ENCODE measurements around the gene RNF151. TPM values are rescaled to one million over a fixed set of nuclear protein-coding genes. Genes with fewer than 3 reads are reported as not detected.

Gene RNF151
- total and polyA plus RNA-seq, 2 of the 13 experiments (the other 11 are each of a cell fraction or from before 2014, with no cell fraction given): not detected

- TF ChIP-seq SKIL (CRISPR knock-in tag; IDR thresholded peaks at IDR 0.05; ENCODE audit: borderline replicate concordance): no peak
- TF ChIP-seq PTBP1 (IDR thresholded peaks at IDR 0.05; ENCODE audit: low read depth, low read length, poor library complexity, severe bottlenecking): no peak
- no peak for TF ChIP-seq ELF4 (CRISPR knock-in tag; IDR thresholded peaks at IDR 0.05; ENCODE audit: borderline replicate concordance)
- 0 out of 2 replicates have a peak, but pooled peaks have one; percentile 2 for TF ChIP-seq YEATS4 (CRISPR knock-in tag; IDR thresholded peaks at IDR 0.05; ENCODE audit: borderline replicate concordance)
- no peak for TF ChIP-seq TSC22D2 (CRISPR knock-in tag; IDR thresholded peaks at IDR 0.05; ENCODE audit: borderline replicate concordance)
- TF ChIP-seq ELK4 (CRISPR knock-in tag; IDR thresholded peaks at IDR 0.05; ENCODE audit: borderline replicate concordance): no peak
- no peak for TF ChIP-seq ZNF12 (CRISPR knock-in tag; IDR thresholded peaks at IDR 0.05)
- TF ChIP-seq ZBTB44 (CRISPR knock-in tag; IDR thresholded peaks at IDR 0.05): no peak
- TF ChIP-seq RXRA (CRISPR knock-in tag; IDR thresholded peaks at IDR 0.05): peak; percentile 41; the same call in 1 of the 2 replicates
- no peak for TF ChIP-seq DNMT1 (CRISPR knock-in tag; IDR thresholded peaks at IDR 0.05)
- TF ChIP-seq ZNF782 (CRISPR knock-in tag; IDR thresholded peaks at IDR 0.05; ENCODE audit: borderline replicate concordance): no peak
- TF ChIP-seq MLLT10 (CRISPR knock-in tag; IDR thresholded peaks at IDR 0.05): no peak
- no peak for TF ChIP-seq RELA (CRISPR knock-in tag; IDR thresholded peaks at IDR 0.05)
- TF ChIP-seq RFX3 (CRISPR knock-in tag; IDR thresholded peaks at IDR 0.05): no peak
- no peak for TF ChIP-seq ZNF282 (IDR thresholded peaks at IDR 0.05; ENCODE audit: partially characterized antibody)
- no peak for TF ChIP-seq NR2C2 (CRISPR knock-in tag; IDR thresholded peaks at IDR 0.05; ENCODE audit: borderline replicate concordance)
- TF ChIP-seq KLF15 (CRISPR knock-in tag; IDR thresholded peaks at IDR 0.05; ENCODE audit: borderline replicate concordance): no peak
- no peak for TF ChIP-seq FIP1L1 (IDR thresholded peaks at IDR 0.05; ENCODE audit: borderline replicate concordance, insufficient read depth, low read depth, low read length)
- no peak for TF ChIP-seq ZBTB8A (CRISPR knock-in tag; IDR thresholded peaks at IDR 0.05; ENCODE audit: borderline replicate concordance, low read depth)
- TF ChIP-seq ZBTB49 (CRISPR knock-in tag; IDR thresholded peaks at IDR 0.05; ENCODE audit: borderline replicate concordance): no peak
- TF ChIP-seq SRY (CRISPR knock-in tag; IDR thresholded peaks at IDR 0.05): no peak; the same call in 1 of the 2 replicates
- no peak for TF ChIP-seq SP1 (IDR thresholded peaks at IDR 0.05)
- TF ChIP-seq SP1 (CRISPR knock-in tag; IDR thresholded peaks at IDR 0.05): no peak
These were observed 23.9 kb downstream of the RNF151 start (continued) for GRCh38 chr16:1990351-1991134.

Data from HepG2 (cell line).